Adipose tissue (tissue), 3 donors: ENCODE measurements around the gene SLC2A9. TPM values are rescaled to one million over a fixed set of nuclear protein-coding genes. Genes with fewer than 3 reads are reported as not detected.
"Not testable (repeated sequence)": the region's sequence is repeated elsewhere in the genome, so short reads cannot be mapped to it uniquely, and the experiment has no call there.

Experiments used
- H3K27ac ChIP-seq: one replicate; pipeline ENCODE4 v1.5.1; 2013; ENCODE audit warnings: low read depth, low read length
- WGBS, 3 donors: extraction: QIAGEN DNeasy Blood & Tissue Kit; methylation state at CpG; one replicate each; pipeline ENCODE4 v1.1.7; 2013; 5-methylcytosine and 5-hydroxymethylcytosine counted together
- polyA plus RNA-seq, 3 donors: library from polyadenylated mRNA; stranded (reverse); fragments of 200-250 nt; gene quantifications; one replicate each; pipeline ENCODE4 v1.2.3, GENCODE V29; 2013
- donor health status: healthy with polysubstance abuse.
- donor health status: Bipolar disorder and iron deficiency.
- donor health status: healthy.

SLC2A9 gene
- polyA plus RNA-seq, 3 donors, result 2.0 to 6.5 (median 2.5) TPM

DNA sequence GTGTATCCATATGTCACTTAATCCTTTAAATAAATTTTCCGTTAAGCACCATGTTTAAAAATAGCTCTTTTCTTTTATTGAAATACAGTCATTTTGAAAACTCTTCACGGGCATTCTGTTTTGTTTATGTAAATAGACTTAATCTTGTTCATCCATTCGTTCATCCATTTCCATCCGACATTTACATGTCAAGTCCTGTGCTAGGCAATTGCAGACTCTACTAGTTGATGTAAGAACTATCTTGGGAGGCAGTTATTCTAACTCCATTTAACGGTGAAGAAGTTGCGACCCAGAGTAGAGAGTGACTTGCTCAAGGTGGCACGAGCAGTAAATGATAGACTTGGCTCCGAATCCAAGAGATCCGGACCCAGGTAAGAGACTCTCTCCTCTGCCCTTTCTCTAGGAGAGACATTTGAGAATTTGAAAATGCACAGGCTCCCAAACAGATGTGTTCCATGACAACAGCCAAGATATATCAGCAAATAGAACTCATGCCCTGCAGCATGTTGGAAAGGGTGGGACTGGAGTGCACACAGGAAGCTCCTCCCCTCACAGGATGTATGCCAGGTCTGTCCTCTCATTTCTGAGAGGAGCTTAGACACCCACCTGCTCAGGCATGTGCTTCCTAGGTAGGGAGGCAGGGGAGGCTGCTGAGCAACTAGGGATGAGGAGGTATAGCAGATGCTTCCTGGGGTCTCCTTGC lies 175.4 kb downstream of the SLC2A9 start:
- H3K27ac ChIP-seq, result no peak overlapping the region
- WGBS, 3 donors, result 86 to 94% (median 91%) methylated on average over 9 of the region's 9 CpGs

DNA sequence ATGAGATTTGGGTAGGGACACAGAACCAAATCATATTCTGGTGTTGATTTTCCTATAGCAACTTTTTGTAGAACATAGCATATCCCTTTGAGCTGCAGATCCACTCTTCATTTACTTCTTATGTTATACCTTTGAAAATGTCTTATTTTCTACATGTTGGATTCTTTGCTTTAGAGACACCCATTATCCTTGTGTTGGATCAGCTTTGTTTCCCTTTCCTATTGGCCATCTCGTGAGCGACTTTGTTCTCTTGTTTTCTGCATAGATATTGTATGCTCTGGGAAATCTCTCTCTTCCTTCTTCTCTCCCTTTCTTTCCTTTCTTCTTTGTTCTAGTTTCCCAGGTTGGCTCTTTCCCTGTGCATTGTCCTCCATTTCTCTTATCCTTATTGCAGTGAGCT lies 180.2 kb downstream of the SLC2A9 start:
- WGBS, 3 donors, result 90 to 91% (median 91%) methylated on average over 2 of the region's 2 CpGs

GRCh38 chr4:9835430-9835829 lies 185.9 kb downstream of the SLC2A9 start:
- H3K27ac ChIP-seq, result no peak overlapping the region
- 76 to 92% (median 87%) methylated on average over 5 of the region's 5 CpGs for WGBS, 3 donors

More for the DNA sequence above, 180.2 kb downstream of the SLC2A9 start:
- no peak overlapping the region for H3K27ac ChIP-seq

GRCh38 chr4:9833421-9833820 lies 187.9 kb downstream of the SLC2A9 start:
- H3K27ac ChIP-seq, result no peak overlapping the region
- WGBS, 3 donors, result 93 to 97% (median 93%) methylated on average over 5 of the region's 5 CpGs

DNA sequence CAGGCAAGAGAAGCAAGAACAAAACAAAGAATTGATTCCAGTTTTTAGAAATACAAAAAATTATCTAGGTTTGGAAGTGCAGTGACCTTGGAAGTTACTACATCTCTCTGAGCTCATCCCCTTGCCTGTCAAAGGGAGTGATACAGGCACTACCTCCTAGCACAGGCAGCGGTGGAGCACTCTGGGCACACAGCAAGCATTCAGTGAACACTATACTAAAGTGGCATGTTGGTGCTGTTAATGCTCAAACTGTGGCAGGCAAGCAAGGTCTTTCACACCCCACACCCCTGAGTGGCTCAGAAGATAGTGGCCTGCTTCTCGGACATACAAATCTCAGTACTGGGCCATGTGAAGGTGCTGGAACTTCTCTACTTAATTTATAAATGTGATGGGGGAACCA lies 188.7 kb downstream of the SLC2A9 start:
- H3K27ac ChIP-seq, result no peak overlapping the region
- WGBS, 3 donors, result 83 to 96% (median 91%) methylated on average over 2 of the region's 2 CpGs

GRCh38 chr4:9826551-9826950 lies 194.7 kb downstream of the SLC2A9 start:
- WGBS, 3 donors, result 81 to 97% (median 93%) methylated on average over 1 of the region's 1 CpG

DNA sequence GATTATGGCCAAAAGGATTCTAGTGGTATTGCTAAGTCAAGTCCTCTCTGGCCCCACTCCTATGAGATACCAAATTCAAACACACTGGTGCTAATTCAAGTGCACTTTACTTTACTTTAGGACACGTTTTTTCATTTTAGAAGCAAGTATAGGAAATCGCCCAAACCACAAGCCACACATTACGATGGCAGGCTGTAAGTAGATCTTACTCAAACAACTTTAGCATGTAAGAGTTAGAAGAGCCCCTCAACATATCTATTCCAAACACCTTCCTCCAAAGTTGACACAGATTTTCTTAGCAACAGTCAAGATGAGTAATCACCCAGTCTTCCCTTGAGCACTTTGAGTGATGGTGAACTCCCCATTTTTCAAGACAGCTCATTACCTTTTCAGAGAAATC lies 196.2 kb downstream of the SLC2A9 start:
- 48 to 78% (median 55%) methylated on average over 3 of the region's 3 CpGs for WGBS, 3 donors
- no peak overlapping the region for H3K27ac ChIP-seq

More at GRCh38 chr4:9826551-9826950, 194.7 kb downstream of the SLC2A9 start:
- no peak overlapping the region for H3K27ac ChIP-seq

- WGBS, 3 donors, result 67 to 74% (median 71%) methylated on average over 5 of the region's 5 CpGs
Measured at GRCh38 chr4:9820343-9820742, 201.0 kb downstream of the SLC2A9 start.

GRCh38 chr4:9816285-9816684 lies 205.0 kb downstream of the SLC2A9 start:
- WGBS, 3 donors, result 77 to 92% (median 84%) methylated on average over 3 of the region's 3 CpGs
- H3K27ac ChIP-seq, result no peak overlapping the region

More at GRCh38 chr4:9820343-9820742, 201.0 kb downstream of the SLC2A9 start:
- no peak overlapping the region for H3K27ac ChIP-seq

DNA sequence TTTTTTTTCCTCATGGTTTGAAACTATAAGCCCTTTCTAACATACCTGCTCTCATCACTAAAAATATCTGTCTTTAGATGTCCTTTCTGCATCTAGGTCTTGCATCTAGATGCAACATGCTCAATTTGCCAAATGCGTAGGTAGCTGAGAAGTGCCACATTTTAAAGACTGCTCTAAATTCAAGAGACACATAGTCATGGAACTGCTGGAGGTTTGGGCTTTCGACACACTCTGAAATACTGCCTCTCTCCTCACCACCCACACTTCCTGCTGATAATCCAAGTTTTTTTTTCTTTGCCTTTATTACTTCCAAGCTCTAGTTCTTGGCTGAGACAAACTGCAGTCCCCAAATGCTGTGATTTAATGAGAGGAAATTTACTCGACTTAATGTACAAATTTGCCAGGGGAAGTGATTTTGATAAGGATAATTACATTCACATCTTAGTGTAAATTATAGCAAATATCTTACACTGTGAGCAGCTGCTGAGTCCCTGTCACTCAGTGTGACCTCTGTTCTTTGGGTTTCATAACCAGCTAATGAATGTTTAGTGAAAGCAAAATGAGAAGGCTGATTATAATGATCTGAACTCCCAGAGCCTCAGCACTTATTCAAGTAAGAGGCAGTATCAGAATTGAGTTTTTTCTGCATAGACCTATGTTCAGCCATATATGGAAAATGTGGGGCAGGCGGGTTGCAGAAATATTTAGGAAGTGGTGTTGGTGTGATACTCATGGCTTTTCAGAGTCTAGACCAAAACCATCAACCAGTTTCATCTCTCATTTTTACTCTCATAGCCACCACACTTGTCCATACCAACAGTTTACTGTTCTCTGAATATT lies 208.6 kb downstream of the SLC2A9 start:
- 39 to 55% (median 40%) methylated on average over 4 of the region's 4 CpGs for WGBS, 3 donors
- no peak overlapping the region for H3K27ac ChIP-seq

- no peak overlapping the region for H3K27ac ChIP-seq
- WGBS, 3 donors, result 66 to 69% (median 67%) methylated on average over 3 of the region's 3 CpGs
Measured at GRCh38 chr4:9811806-9812205, 209.5 kb downstream of the SLC2A9 start.

DNA sequence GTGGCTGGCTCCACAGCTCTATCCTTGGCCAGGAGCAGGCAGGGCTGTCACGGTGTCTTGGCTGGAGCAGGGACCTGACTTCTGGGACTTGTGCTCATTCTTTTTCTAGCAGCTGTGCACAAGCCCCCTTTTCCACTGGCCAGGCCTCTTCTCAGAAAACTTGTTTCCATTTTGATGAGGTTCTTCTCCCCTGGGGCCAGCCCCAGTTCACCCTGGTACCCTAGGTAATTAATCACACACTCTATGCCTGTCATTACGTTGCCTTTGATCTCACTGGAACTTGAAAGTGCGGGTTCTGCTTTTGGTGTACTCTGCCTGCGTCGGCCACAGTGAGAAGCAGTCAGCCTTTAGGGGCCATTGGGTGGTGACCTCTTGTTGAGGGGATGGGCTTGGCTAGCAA lies 213.2 kb downstream of the SLC2A9 start:
- 59 to 84% (median 77%) methylated on average over 5 of the region's 5 CpGs for WGBS, 3 donors
- H3K27ac ChIP-seq, result no peak overlapping the region

DNA sequence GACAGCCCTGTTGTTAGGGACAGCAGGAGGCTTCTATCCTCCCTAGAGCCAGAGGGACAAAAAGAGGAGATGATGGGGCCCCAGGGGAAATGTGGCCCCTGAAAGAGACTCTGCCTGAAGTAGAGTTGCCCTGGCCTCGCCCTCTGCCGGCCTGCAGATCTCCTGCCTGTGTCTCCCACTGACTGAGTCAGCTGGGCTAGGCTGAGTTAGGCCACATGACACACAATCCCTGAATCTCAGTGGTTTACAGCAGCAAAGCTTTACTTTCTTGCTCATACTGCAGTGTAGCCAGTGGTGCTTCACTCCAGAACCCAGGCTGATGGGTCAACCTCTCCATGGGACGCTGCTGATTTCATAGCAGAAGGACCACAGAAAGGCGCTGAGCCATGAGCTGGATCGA lies 216.4 kb downstream of the SLC2A9 start:
- H3K27ac ChIP-seq, result no peak overlapping the region
- 84 to 91% (median 88%) methylated on average over 5 of the region's 5 CpGs for WGBS, 3 donors

DNA sequence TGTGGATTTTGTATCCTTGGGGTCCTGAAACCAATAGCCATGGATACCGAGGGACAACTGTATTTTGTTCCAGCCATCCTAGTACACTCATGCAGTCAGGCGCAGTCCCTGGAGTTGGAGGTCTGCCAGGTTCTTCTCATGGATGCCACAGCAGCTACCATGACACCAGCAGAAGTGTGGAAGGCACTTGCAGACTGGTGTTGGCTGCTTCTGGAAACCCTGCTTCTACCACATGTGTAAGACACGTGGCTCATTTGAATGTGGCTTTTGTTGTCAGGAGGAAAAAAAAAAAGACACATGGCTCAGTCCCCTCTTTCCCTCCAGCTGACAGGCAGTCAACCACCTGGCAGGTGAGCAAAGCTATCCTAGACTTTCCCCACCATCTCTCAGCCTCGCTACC lies 220.4 kb downstream of the SLC2A9 start:
- 63 to 83% (median 79%) methylated on average over 4 of the region's 4 CpGs for WGBS, 3 donors
- H3K27ac ChIP-seq, result no peak overlapping the region

DNA sequence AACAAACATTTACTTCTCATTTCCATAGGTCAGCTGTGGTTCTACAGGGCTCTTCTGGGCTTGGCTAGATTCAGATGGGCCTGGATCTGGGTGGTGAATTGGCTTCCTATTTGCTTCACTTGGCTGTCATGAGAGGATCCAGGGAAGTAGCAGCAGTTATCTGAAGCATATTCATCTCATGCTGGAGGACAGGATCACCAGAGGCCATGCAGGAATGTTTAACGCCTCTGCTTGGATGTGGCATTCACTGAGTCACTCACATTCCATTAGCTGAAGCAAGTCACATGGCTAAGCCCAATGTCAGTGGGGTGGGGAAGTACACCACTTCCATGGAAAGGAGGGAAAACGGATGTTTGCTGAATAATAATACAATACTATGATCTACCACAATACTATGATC lies 224.7 kb downstream of the SLC2A9 start:
- not testable (repeated sequence) for H3K27ac ChIP-seq
- 42 to 46% (median 44%) methylated on average over 2 of the region's 2 CpGs for whole genome bisulfite sequencing, 3 donors

DNA sequence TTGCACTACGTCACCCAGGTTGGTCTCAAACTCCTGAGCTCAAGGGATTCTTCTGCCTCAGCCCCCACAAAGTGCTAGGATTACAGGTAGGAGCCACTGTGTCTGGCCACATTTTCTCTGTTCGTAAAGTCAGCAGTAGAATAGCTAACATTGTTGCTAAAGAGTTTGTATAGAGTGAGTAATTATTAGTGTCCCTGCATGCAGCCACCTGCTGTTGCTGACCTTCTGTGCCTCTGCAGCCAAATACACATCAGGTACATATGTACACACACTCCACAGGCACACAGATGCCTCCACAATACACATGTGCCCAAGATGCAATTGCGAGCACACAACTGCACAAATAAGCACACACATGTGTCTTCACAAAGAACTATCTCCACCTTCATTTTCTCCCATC lies 228.9 kb downstream of the SLC2A9 start:
- WGBS, 3 donors, result 65 to 93% (median 90%) methylated on average over 3 of the region's 3 CpGs
- no peak overlapping the region for H3K27ac ChIP-seq

DNA sequence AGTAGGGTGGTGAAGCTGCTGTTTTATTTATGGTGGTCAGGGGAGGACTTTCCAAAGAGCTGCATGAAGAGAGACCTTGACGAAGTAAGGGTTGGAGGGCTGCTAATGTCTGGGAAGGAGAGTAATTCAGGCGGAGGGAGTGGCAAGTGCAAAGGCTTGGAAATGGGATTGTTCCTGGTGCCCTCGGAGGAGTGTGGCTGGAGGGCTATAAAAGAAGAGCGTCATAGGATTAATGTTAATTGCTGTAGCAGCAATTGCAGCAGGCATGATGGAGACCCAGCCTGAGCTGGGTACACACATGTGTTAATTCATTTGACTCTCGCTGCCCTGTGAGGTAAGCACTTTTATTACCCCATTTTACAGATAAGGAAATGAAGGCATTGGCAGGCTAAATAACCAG lies 235.4 kb downstream of the SLC2A9 start:
- WGBS, 3 donors, result 59 to 82% (median 66%) methylated on average over 5 of the region's 5 CpGs
- not testable (repeated sequence) for H3K27ac ChIP-seq

- H3K27ac ChIP-seq, result no peak overlapping the region
- WGBS, 3 donors, result 58 to 60% (median 60%) methylated on average over 22 of the region's 22 CpGs
Measured at GRCh38 chr4:9782136-9782436, 239.2 kb downstream of the SLC2A9 start.

GRCh38 chr4:9781343-9782135 lies 239.8 kb downstream of the SLC2A9 start, which contains the start of gene DRD5:
Gene DRD5 (plus strand): TSS chr4:9781634. CDS start chr4:9782030, 396 bp downstream.
- WGBS, 3 donors, result 6 to 8% (median 7%) methylated on average over 50 to 78 of the region's 78 CpGs

More at GRCh38 chr4:9781343-9782135, 239.8 kb downstream of the SLC2A9 start, which contains the start of gene DRD5:
- no peak within 1 kb of the TSS for H3K27ac ChIP-seq
